GM13977 (cell line): ENCODE measurements around the gene TBC1D2B.

ENCODE experiments used
- DNase-seq: peaks from one replicate; pipeline ENCODE4 v3.0.0; 2012; ENCODE audit warnings: low spot score
- in situ Hi-C: fragments of 300-500 bp; cut with MboI; formaldehyde crosslinking; loops from one replicate; pipeline ENCODE4 v1.12.0; 2022; ENCODE audit warnings: low sequenced_read_pairs, low pct_unique_long_range_greater_than_20kb, mixed read lengths, inconsistent platforms; ENCODE audit not compliant: unreplicated experiment
- TF ChIP-seq, protein P1 (sequence below): IDR thresholded peaks from 2 replicates; pipeline ENCODE4 v1.5.1; 2012; ENCODE audit warnings: mild to moderate bottlenecking, control low read depth; ENCODE audit not compliant: insufficient read depth; ENCODE audit errors: extremely low read depth, missing control alignments

TBC1D2B gene

DNA sequence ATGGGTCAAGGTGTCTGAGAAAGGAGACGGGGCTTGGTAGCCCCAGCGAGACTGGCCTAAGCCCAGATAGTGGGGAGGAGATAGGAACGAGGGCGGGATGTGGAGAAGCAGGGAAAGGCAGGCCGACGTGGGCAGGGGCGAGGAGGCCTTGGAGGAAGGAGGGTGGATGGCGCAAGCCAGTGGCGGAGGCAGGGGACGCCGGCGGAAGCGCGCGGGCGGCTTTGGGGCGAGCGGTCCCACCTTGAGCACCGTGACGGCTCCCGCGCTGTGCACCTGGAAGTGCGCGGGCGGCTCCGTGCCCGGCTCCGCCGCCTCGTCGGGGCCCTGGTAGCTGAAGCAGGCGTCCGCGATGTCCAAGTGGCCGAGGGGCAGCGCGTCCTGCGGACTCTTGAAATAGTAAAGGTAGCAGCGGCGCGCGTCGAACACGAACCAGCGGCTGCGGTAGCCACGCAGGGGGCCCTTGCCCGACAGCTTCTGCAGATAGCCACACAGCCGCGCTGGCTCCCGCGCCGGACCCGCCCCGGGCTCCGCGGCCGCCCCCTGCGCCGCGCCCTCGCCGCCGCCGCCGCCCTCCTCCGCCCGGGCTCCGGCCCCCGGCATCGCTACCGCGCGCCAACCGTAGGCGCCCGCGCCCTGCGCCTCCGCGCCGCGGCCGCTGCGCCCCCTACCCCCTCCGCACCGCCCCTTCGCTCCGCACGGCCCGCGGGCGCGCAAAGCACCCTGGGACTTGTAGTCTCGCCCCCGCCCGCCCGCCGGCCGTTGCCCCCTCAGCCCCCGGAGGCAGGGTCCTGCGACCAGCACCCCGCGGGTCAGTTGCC, at the start of gene TBC1D2B:
TBC1D2B (minus strand) TSS at position 659 of the 818 bp plus-strand sequence; CDS start at position 600, 59 bp downstream.
- peak; percentile 84 for DNase-seq
- in situ Hi-C loops = no loop called here
- TF ChIP-seq, protein P1, sequence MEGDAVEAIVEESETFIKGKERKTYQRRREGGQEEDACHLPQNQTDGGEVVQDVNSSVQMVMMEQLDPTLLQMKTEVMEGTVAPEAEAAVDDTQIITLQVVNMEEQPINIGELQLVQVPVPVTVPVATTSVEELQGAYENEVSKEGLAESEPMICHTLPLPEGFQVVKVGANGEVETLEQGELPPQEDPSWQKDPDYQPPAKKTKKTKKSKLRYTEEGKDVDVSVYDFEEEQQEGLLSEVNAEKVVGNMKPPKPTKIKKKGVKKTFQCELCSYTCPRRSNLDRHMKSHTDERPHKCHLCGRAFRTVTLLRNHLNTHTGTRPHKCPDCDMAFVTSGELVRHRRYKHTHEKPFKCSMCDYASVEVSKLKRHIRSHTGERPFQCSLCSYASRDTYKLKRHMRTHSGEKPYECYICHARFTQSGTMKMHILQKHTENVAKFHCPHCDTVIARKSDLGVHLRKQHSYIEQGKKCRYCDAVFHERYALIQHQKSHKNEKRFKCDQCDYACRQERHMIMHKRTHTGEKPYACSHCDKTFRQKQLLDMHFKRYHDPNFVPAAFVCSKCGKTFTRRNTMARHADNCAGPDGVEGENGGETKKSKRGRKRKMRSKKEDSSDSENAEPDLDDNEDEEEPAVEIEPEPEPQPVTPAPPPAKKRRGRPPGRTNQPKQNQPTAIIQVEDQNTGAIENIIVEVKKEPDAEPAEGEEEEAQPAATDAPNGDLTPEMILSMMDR = no peak

DNA sequence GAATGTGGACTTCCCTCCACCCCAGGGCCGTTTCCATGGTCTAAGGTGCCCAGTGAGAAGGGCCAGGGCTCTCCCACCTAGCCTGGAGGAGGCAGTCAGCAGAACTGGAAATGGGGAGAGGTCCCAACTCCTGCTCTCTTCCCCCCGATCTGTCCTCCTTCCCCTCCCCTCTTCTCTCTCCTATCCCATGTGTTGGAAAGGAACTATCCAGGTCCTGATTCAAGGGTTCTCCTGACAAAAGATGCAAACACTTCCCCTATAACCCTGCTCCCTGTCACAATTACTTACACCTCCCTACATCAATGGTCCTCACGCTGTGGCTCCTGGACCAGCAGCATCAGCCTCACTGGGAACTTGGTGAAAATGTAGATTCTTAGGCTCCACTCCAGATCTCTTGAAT, 47.8 kb upstream of the TBC1D2B start:
- in situ Hi-C loops = no loop called here
- no peak for DNase-seq
- TF ChIP-seq, protein P1 = no peak

DNA sequence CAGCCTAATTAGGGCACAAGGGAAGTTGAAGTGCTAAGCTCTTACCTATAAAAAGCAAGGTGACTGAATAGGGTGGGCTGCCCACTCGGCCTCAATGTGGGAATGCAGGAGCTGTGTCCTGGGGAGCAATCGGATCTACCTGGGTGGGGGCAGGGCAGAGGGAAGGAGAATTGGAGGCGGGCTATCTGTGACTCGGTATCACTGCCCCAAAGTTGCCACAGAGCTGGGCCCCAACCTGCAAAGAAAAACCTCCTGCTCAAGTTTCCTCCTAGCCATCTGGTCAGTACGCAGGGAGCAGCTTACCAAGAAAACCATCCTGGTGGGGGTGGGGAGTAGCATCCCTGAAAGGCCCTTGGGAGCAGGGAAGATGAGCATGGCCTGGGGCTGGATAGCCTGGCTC, 43.0 kb upstream of the TBC1D2B start:
- no peak for DNase-seq
- in situ Hi-C loops = no loop called here
- TF ChIP-seq, protein P1 = no peak

DNA sequence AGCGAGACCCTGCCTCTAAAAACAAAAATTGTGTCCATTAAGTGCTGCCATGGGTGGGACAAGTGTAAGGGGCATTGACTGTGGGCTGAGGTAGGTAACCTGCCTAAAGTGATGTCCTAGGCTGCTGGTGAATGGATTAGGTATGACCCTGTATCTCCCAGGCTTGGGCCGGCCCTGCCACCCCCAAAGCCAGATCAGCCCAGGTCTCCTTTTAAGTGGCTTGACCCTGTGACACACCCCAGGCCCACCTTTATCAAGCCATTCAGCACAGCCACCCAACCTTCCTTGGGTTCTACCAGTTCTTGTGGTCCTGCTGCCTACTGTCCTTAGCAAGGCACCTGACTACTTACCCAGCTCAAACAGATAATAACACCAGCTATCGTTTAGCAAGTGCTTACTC, 35.0 kb upstream of the TBC1D2B start:
- no peak for DNase-seq
- in situ Hi-C loops = loop anchor here (5.0 kb wide), 2 partner anchors 130 to 150 kb away; no protein-coding TSS in a partner anchor
- TF ChIP-seq, protein P1 = no peak

DNA sequence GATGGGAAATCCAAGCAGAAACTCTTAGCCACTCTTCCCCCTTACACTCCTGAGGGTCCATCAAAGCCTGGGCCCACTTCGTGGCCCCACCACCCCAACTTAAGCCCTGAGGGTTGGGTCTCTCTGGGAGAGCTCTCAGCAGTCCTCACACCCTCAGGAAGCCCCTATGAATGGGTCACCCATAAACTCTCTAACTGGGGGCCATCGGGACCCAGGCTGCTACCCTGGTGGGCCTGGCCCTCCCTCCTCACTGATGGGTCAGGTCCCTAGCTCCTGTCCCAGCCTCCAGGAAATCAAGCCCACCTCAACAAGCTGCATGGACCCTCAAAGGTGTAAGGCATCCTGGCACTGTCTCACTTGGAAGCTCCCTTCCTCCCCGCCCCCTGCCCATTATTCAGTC, 34.3 kb upstream of the TBC1D2B start:
- TF ChIP-seq, protein P1 = no peak
- DNase-seq = no peak
- in situ Hi-C loops = loop anchor here (5.0 kb wide), 2 partner anchors 131 to 149 kb away; no protein-coding TSS in a partner anchor

DNA sequence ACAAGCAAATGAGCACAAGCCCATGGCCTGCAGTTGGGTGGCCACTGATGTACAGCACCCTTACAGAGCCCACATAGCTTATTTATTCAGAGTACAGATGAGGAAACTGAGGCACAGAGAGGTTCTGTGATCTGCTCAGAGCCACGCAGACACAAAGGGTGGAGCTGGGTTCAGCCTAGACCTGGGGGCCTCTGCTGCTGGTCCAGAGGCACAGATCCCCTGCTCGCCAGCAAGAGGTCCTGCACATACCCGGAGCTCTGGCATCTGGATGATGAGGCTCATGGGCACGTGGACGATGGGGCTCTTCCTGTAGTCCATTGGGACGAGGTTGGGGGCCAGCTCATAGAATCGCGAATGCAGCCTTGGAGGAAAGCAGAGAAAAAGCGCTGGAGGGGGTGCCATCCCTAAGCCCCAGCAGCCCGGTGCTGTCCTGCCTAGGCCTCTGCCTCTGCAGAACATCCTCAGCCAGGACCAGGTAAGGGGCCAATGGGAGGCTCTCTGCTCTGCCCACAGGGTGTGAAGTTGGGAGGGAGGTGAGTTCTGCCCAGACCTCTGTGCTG, 33.5 kb upstream of the TBC1D2B start:
- in situ Hi-C loops = loop anchor here (5.0 kb wide), 2 partner anchors 131 to 149 kb away; no protein-coding TSS in a partner anchor
- TF ChIP-seq, protein P1 = no peak
- no peak for DNase-seq
